Esophagus (tissue), 2 donors: Measurements from ENCODE around the gene ZBTB21. TPM values are rescaled to one million over a fixed set of nuclear protein-coding genes. Genes with fewer than 3 reads are reported as not detected.

Experiments used
- H3K27ac ChIP-seq, 2 donors: one replicate each; pipeline ENCODE4 v1.5.1; 2013; ENCODE audit warnings: low read depth in 2 of 2, mild to moderate bottlenecking in 2 of 2, inconsistent platforms in 1 of 2, low read length in 1 of 2, moderate library complexity in 1 of 2
- H3K27me3 ChIP-seq, 2 donors: one replicate each; pipeline ENCODE4 v1.6.1; 2013; ENCODE audit warnings: low read length in 2 of 2, control low read depth in 1 of 2, mild to moderate bottlenecking in 1 of 2; ENCODE audit not compliant: insufficient read depth in 2 of 2, control insufficient read depth in 1 of 2
- H3K36me3 ChIP-seq, 2 donors: one replicate each; pipeline ENCODE4 v1.6.1; 2013; ENCODE audit warnings: low read length in 1 of 2; ENCODE audit not compliant: control insufficient read depth in 2 of 2, insufficient read depth in 2 of 2
- H3K4me1 ChIP-seq, 2 donors: one replicate each; pipeline ENCODE4 v1.6.1; 2013; ENCODE audit warnings: low read length in 1 of 2; ENCODE audit not compliant: control insufficient read depth in 2 of 2, insufficient read depth in 2 of 2
- H3K4me3 ChIP-seq, 2 donors: one replicate each; pipeline ENCODE4 v1.5.1; 2013; ENCODE audit warnings: low read length in 2 of 2, mild to moderate bottlenecking in 2 of 2, low read depth in 1 of 2, moderate library complexity in 1 of 2
- H3K9me3 ChIP-seq, 2 donors: one replicate each; pipeline ENCODE4 v1.6.1; 2013; ENCODE audit warnings: mild to moderate bottlenecking in 2 of 2, low read depth in 1 of 2, low read length in 1 of 2, moderate library complexity in 1 of 2; ENCODE audit not compliant: control insufficient read depth in 2 of 2, insufficient read depth in 1 of 2
- WGBS, 2 donors: extraction: QIAGEN DNeasy Blood & Tissue Kit; methylation state at CpG; one replicate each; pipeline ENCODE4 v1.1.7; 2013; 5-methylcytosine and 5-hydroxymethylcytosine counted together
- polyA plus RNA-seq, 2 donors: library from polyadenylated mRNA; stranded (reverse); fragments of 200-250 nt; gene quantifications; one replicate each; pipeline ENCODE4 v1.2.3, GENCODE V29; 2013
- donor health status: healthy with polysubstance abuse.
- donor health status: Bipolar disorder and iron deficiency.

Gene ZBTB21
- polyA plus RNA-seq, 2 donors = 1.6 to 2.7 TPM

DNA sequence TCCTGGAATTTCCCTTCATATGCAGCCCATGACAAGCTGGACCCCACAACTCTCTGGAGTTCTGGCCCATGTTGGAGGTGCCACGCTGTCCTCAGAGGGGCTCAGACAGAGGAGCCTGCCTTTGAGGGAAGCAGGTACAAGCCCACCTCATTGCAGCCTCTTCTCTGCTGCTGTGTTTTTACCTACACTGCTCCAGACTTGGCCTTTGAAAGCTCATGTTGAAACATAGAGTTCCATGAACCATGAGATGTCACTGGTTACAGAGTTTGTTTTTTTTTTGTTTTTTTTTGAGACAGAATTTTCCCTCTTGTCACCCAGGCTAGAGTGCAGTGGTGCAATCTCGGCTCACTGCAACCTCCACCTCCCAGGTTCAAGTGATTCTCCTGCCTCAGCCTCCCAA, 22.1 kb upstream of the ZBTB21 start:
- Histone ChIP-seq H3K27me3 (no peaks in the 10 kb centered on the region), H3K9me3 (no peaks in the 10 kb centered on the region), H3K27ac (no peak overlapping the region), H3K36me3 (no peaks in the 10 kb centered on the region), H3K4me3 (no peak overlapping the region), H3K4me1 (peaks cover 0 to 4% of the 10 kb centered on the region in 2 donors)
- 92 to 96% methylated on average over 2 of the region's 2 CpGs for WGBS, 2 donors

GRCh38 chr21:42031816-42032215, 21.7 kb upstream of the ZBTB21 start:
- H3K27ac ChIP-seq = no peak overlapping the region
- WGBS, 2 donors = 56 to 60% methylated on average over 4 of the region's 4 CpGs

GRCh38 chr21:42031241-42031640, 21.1 kb upstream of the ZBTB21 start:
- Histone ChIP-seq H3K27ac (no peak overlapping the region), H3K9me3 (no peaks in the 10 kb centered on the region), H3K4me3 (no peak overlapping the region), H3K4me1 (peaks cover 0 to 4% of the 10 kb centered on the region in 2 donors), H3K27me3 (no peaks in the 10 kb centered on the region), H3K36me3 (no peaks in the 10 kb centered on the region)
- 79 to 85% methylated on average over 9 of the region's 9 CpGs for WGBS, 2 donors

More at GRCh38 chr21:42031816-42032215, 21.7 kb upstream of the ZBTB21 start:
- Histone ChIP-seq H3K4me1 (peaks cover 0 to 4% of the 10 kb centered on the region in 2 donors), H3K4me3 (no peak overlapping the region), H3K27me3 (no peaks in the 10 kb centered on the region), H3K9me3 (no peaks in the 10 kb centered on the region), H3K36me3 (no peaks in the 10 kb centered on the region)

DNA sequence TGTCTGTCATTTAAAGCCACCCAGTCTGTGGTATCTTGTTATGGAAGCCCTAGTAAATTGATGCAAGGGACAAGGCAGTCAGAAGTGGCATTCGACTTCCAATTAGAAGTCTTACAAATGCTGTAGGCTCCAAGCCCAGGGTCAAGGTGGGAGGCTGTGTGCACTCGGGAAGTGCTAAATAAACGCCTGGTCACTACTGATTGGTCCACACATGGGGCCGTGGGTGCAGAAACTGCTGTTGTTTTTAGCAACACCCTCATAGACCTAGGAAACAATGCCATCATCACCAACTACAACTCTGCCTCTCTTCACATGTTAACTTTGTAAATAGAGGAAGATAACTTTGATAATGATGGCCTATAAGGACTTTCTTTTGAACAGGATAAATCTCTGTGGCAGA, 20.2 kb upstream of the ZBTB21 start:
- 89 to 91% methylated on average over 4 of the region's 4 CpGs for WGBS, 2 donors
- H3K4me3 ChIP-seq = no peak overlapping the region

DNA sequence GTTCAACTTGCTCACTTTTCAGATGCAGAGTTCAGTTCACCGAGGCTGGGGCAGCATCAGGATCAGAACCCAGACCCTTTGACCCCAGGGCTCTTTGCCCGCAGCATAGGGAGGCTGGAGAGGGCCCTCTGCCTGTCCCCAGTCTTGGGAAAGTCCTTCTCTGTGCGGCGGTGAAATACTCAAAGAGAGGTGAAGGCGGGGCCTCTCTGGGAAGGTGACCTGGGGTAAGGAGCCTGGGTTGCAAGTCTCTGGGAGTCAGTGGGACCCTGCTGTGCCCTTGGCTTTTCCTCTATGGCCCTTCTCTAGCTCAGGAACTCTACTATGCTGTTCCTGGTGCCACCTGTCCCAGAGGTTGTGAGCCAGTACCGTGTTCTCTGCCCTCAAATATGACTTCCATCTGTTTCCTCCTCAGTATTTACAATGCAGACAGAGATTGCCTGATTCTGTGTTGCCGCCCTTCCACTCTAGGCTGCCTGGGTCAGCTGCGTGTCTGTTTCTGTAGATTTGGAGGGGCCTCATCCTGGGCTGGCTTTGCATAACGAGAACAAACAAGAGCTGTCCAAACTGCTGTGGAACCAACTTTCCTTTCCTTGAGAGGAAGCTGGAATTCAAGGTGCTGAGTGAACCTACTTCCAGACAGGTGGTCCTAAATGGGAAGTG, 18.7 kb upstream of the ZBTB21 start:
- Histone ChIP-seq H3K27me3 (no peaks in the 10 kb centered on the region), H3K27ac (no peak overlapping the region), H3K4me1 (peaks cover 0 to 4% of the 10 kb centered on the region in 2 donors), H3K36me3 (no peaks in the 10 kb centered on the region), H3K4me3 (no peak overlapping the region), H3K9me3 (no peaks in the 10 kb centered on the region)
- WGBS, 2 donors = 80 to 83% methylated on average over 9 of the region's 9 CpGs

More for the DNA sequence above, 20.2 kb upstream of the ZBTB21 start:
- no peaks in the 10 kb centered on the region for H3K36me3 ChIP-seq
- H3K27me3 ChIP-seq = no peaks in the 10 kb centered on the region
- no peak overlapping the region for H3K27ac ChIP-seq
- H3K4me1 ChIP-seq = peaks cover 0 to 4% of the 10 kb centered on the region in 2 donors
- no peaks in the 10 kb centered on the region for H3K9me3 ChIP-seq

- 84 to 87% methylated on average over 26 of the region's 26 CpGs for WGBS, 2 donors
- no peaks in the 10 kb centered on the region for H3K36me3 ChIP-seq
- no peaks in the 10 kb centered on the region for H3K9me3 ChIP-seq
- H3K27ac ChIP-seq = no peak overlapping the region
- H3K4me3 ChIP-seq = no peak overlapping the region
- H3K27me3 ChIP-seq = no peaks in the 10 kb centered on the region
- peaks cover 0 to 4% of the 10 kb centered on the region in 2 donors for H3K4me1 ChIP-seq
Measured at GRCh38 chr21:42027822-42028765, 17.9 kb upstream of the ZBTB21 start.

DNA sequence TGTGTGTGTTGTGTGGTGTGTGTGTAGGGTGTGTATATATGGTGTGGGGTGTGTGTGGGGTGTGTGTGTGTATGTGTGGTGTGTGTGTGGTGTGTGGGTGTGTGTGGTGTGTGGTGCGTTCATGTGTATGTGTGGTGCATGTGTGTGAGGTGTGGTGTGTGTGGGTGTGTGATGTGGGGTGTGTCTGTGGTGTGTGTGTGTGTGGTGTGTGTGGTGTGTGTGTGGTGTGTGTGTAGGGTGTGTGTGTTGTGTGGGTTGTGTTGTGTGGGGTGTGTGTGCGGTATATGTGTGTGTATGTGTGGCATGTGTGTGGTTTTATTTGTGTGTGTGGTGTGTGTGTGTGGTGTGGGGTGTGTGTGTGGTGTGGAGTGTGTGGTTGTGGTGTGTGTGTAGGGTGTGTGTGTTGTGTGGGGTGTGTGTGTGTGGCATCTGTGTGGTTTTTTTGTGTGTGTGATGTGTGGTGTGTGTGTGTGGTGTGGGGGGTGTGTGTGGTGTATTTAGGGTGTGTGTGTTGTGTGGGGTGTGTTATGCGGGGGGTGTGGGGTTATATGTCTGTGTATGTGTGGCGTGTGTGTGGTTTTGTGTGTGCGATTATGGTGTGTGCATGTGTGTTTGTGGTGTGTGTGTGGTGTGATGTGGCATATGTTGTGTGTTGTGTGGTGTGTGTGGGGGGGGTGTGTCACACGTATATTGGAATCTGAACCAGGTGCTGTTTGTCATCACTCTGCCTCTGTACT, 17.1 kb upstream of the ZBTB21 start:
- Histone ChIP-seq H3K27me3 (no peaks in the 10 kb centered on the region), H3K36me3 (no peaks in the 10 kb centered on the region), H3K9me3 (no peaks in the 10 kb centered on the region), H3K27ac (no peak overlapping the region), H3K4me3 (no peak overlapping the region), H3K4me1 (peaks cover 0 to 4% of the 10 kb centered on the region in 2 donors)
- 86 to 89% methylated on average over 6 of the region's 6 CpGs for WGBS, 2 donors

- Histone ChIP-seq H3K9me3 (no peaks in the 10 kb centered on the region), H3K4me3 (no peak overlapping the region), H3K36me3 (no peaks in the 10 kb centered on the region), H3K27ac (no peak overlapping the region), H3K4me1 (peaks cover 0 to 2% of the 10 kb centered on the region in 2 donors), H3K27me3 (no peaks in the 10 kb centered on the region)
- WGBS, 2 donors = 84 to 89% methylated on average over 9 of the region's 9 CpGs
Measured at GRCh38 chr21:42026082-42026435, 15.9 kb upstream of the ZBTB21 start.

- no peak overlapping the region for H3K4me3 ChIP-seq
- WGBS, 2 donors = 72 to 77% methylated on average over 12 of the region's 12 CpGs
- H3K27ac ChIP-seq = no peak overlapping the region
- peaks cover 0 to 2% of the 10 kb centered on the region in 2 donors for H3K4me1 ChIP-seq
- no peaks in the 10 kb centered on the region for H3K36me3 ChIP-seq
- H3K27me3 ChIP-seq = no peaks in the 10 kb centered on the region
- no peaks in the 10 kb centered on the region for H3K9me3 ChIP-seq
Measured at GRCh38 chr21:42025376-42026081, 15.4 kb upstream of the ZBTB21 start.
